ENCODE results near the gene IFITM5. TPM values are rescaled to one million over a fixed set of nuclear protein-coding genes. Genes with fewer than 3 reads are reported as not detected.
A peak's percentile ranks its signal among the peaks of the same experiment; 100 is the strongest.

Gene IFITM5
- total RNA-seq = not detected in 3 replicates

- no peaks in the 10 kb centered on the region for H3K36me3 Mint-ChIP-seq
- peaks cover 13% of the 10 kb centered on the region for H3K27me3 Mint-ChIP-seq (ENCODE audit: low read depth)
- no peaks in the 10 kb centered on the region for H3K9me3 Mint-ChIP-seq
These were observed at the start of gene IFITM5 for GRCh38 chr11:299081-299891. IFITM5 (minus strand) TSS chr11:299526; CDS start chr11:299490, 36 bp downstream.

GRCh38 chr11:346529-346928 lies 47.2 kb upstream of the IFITM5 start:
- Mint-ChIP-seq H3K4me3 (no peak overlapping the region), H3K36me3 (no peaks in the 10 kb centered on the region), H3K27me3 (ENCODE audit: low read depth) (no peaks in the 10 kb centered on the region)

More at GRCh38 chr11:299081-299891, at the start of gene IFITM5:
- Mint-ChIP-seq H3K27ac (no peak within 1 kb of the TSS), H3K4me1 (peaks cover 7% of the 10 kb centered on the region), H3K4me3 (no peak within 1 kb of the TSS)
- TF ChIP-seq CTCF (IDR thresholded peaks at IDR 0.05; ENCODE audit: unreplicated experiment) = no peak
- DNase-seq (ENCODE audit: low spot score in 2 of 2, unreplicated experiment in 2 of 2) = no peak

GRCh38 chr11:344836-345578 lies 45.7 kb upstream of the IFITM5 start:
- DNase-seq (ENCODE audit: low spot score in 2 of 2, unreplicated experiment in 2 of 2) = no peak
- Mint-ChIP-seq H3K4me3 (no peak overlapping the region), H3K4me1 (peaks cover 3% of the 10 kb centered on the region), H3K27me3 (ENCODE audit: low read depth) (peaks cover 1% of the 10 kb centered on the region), H3K27ac (no peak overlapping the region), H3K36me3 (no peaks in the 10 kb centered on the region), H3K9me3 (no peaks in the 10 kb centered on the region)
- TF ChIP-seq CTCF (IDR thresholded peaks at IDR 0.05; ENCODE audit: unreplicated experiment) = no peak

More at GRCh38 chr11:346529-346928, 47.2 kb upstream of the IFITM5 start:
- H3K27ac Mint-ChIP-seq = no peak overlapping the region
- TF ChIP-seq CTCF (IDR thresholded peaks at IDR 0.05; ENCODE audit: unreplicated experiment) = no peak
- no peaks in the 10 kb centered on the region for H3K9me3 Mint-ChIP-seq
- peaks cover 17% of the 10 kb centered on the region for H3K4me1 Mint-ChIP-seq
- no peak for DNase-seq (ENCODE audit: low spot score in 2 of 2, unreplicated experiment in 2 of 2)

- peaks cover 1% of the 10 kb centered on the region for H3K27me3 Mint-ChIP-seq (ENCODE audit: low read depth)
- H3K27ac Mint-ChIP-seq = peak overlapping the region; percentile 22
- no peak overlapping the region for H3K4me3 Mint-ChIP-seq
- DNase-seq (ENCODE audit: low spot score in 2 of 2, unreplicated experiment in 2 of 2) = no peak
- H3K4me1 Mint-ChIP-seq = peaks cover 3% of the 10 kb centered on the region
- H3K36me3 Mint-ChIP-seq = no peaks in the 10 kb centered on the region
- H3K9me3 Mint-ChIP-seq = no peaks in the 10 kb centered on the region
- TF ChIP-seq CTCF (IDR thresholded peaks at IDR 0.05; ENCODE audit: unreplicated experiment) = no peak
These were observed 43.0 kb upstream of the IFITM5 start for GRCh38 chr11:342328-342727.

GRCh38 chr11:340539-341512 lies 41.5 kb upstream of the IFITM5 start:
- no peak for TF ChIP-seq CTCF (IDR thresholded peaks at IDR 0.05; ENCODE audit: unreplicated experiment)
- Mint-ChIP-seq H3K4me1 (peaks cover 14% of the 10 kb centered on the region), H3K27me3 (ENCODE audit: low read depth) (peaks cover 1% of the 10 kb centered on the region), H3K4me3 (no peak overlapping the region), H3K9me3 (no peaks in the 10 kb centered on the region), H3K27ac (peak overlapping the region; percentile 43), H3K36me3 (no peaks in the 10 kb centered on the region)
- no peak for DNase-seq (ENCODE audit: low spot score in 2 of 2, unreplicated experiment in 2 of 2)
